Measurements from ENCODE around the gene SPEF2.
A peak's percentile ranks its signal among the peaks of the same experiment; 100 is the strongest.
"Not testable (repeated sequence)": the region's sequence is repeated elsewhere in the genome, so short reads cannot be mapped to it uniquely, and the experiment has no call there.

The SPEF2 gene

DNA sequence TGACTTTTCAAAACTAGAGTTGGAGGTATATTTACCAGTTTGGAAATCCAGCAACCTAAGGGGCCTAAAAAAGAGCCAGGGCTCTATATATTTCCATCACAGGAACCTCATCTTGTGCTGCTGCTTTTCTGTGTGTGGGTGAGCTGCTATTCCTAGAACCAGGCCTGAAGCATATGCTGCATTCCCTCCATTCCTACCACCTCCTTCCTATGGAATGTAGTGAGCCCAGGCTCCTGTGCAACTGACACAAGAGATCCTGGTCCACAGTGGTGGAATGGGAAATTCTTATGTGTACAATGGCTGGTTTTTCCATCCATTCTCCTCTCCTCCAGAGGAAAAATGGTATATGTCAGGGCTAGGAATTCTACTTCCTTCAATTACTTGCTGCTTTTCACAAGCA lies 39.1 kb downstream of the SPEF2 start:
- DNase-seq: no peak

- DNase-seq: no peak
Measured at GRCh38 chr5:35657877-35658276, 40.2 kb downstream of the SPEF2 start.

- no peak for DNase-seq
Measured at GRCh38 chr5:35659556-35659955, 41.9 kb downstream of the SPEF2 start.

GRCh38 chr5:35660451-35660850 lies 42.8 kb downstream of the SPEF2 start:
- DNase-seq: no peak

GRCh38 chr5:35664584-35664983 lies 46.9 kb downstream of the SPEF2 start:
- DNase-seq: no peak

- DNase-seq: peak; percentile 35
Measured at GRCh38 chr5:35665096-35665495, 47.4 kb downstream of the SPEF2 start.

DNA sequence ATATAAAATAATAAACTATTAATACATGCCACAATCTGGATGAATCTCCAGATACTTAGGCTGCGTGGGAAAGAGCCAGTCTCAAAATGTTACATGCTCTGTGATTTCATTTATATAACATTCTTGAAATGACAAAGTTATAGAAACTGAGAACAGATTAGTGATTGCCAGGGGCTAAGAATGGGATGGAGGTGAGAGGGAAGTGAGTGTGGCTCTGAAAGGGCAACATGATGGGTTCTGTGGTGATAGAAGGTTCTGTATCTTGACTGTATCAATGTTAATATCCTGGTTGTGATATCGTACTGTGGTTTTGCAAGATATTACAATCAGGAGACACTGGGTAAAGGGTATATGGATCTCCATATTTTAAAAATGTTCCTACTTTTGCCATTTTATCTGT lies 50.7 kb downstream of the SPEF2 start:
- DNase-seq: no peak

DNA sequence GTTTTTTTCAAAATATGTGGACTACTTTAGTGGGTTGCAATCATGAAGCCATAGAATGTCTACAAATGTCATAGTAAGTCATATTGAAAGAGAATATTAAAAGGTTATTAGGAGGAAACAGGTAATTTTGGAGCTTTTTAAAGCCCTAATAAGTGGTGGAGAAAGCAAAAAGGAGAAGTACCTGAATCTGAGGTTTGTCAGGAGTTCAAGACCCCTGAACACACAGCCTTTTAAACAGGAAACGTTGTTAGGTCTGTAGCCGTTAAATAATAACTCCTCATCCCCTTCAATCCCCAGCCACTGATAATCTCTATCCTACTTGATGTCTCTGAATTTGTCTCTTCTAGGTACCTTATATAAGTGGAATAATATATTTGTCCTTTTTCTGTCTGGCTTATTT lies 51.1 kb downstream of the SPEF2 start:
- no peak for DNase-seq

- DNase-seq: no peak
Measured at GRCh38 chr5:35671541-35672295, 54.1 kb downstream of the SPEF2 start.

DNA sequence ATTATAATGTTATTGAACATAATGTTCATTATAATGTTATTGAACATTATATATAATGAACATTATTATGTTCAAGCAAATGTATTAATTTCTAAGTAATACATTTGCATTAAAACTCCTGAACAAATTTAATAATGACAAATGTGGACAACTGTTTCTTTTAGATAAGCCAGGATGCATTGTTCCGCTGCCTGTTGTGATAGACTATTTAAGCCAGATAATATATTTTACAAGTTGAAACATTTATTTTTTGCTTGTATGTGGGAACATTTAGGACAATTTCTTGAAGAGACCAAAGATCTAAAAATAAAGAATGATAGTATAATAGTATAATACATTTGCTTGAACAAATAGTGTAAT lies 54.6 kb downstream of the SPEF2 start:
- not testable (repeated sequence) for DNase-seq

GRCh38 chr5:35672995-35673394 lies 55.3 kb downstream of the SPEF2 start:
- no peak for DNase-seq

GRCh38 chr5:35674049-35674448 lies 56.4 kb downstream of the SPEF2 start:
- no peak for DNase-seq

GRCh38 chr5:35675392-35675791 lies 57.7 kb downstream of the SPEF2 start:
- DNase-seq: no peak

DNA sequence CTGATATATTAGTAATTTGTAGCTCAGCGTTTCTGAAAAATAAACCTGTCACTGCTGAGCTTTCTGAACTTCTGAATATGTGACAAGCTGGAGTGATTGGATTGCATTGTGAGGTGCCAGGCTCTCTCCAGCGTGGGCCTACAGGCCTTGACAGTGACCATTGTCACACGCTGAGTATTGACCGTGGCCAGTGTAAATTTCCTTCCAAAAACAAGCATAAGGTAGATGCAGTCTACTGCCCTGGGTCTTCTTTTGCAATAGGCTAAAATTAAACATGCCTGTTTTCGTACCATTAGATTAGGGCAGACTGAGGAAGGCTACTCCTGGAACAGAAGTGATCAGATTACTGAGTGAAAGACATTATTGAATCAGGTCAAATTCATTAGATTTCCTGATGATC lies 60.2 kb downstream of the SPEF2 start:
- no peak for DNase-seq

DNA sequence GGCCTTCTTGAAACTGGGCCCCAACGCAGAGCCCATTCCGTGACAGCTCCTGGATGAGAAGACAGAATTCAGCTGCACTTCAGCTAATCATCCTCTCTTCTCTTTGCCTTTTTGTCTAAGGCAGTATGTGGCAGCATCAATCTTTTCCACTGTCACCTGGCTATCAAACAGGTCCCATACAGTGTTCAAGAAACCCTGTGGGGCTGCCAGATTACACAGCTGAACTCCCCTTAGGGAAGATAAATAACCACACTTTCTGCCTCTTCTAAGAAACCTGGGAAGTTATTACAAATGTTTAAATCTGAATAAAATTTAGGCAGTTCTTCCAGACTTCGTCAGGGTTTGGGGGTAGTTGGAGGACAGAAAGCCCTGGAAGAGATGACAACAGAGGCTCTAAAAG lies 61.0 kb downstream of the SPEF2 start:
- DNase-seq: no peak

DNA sequence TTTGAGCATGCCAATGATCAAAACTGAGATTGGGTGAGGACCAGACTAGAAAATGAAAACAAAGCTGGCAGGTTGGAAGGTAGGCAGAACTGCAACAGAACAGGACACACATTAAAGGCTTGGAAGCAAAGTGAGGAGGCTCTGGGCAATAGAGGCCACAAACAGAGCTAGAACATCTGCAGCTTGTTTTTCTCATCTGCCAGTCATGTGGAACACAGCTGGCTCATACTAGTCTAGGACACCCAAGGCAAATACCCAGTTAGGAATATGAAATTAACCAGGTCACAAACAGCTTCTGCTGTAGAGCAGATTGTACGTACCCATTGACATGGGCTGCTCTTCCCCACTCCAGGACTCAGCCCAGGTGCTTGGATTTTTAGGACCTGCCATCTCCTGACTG lies 61.7 kb downstream of the SPEF2 start:
- no peak for DNase-seq

- no peak for DNase-seq
Measured at GRCh38 chr5:35681911-35682310, 64.2 kb downstream of the SPEF2 start.

GRCh38 chr5:35683466-35683865 lies 65.8 kb downstream of the SPEF2 start:
- DNase-seq: no peak

- DNase-seq: no peak
Measured at GRCh38 chr5:35685161-35685560, 67.5 kb downstream of the SPEF2 start.

- no peak for DNase-seq
Measured at GRCh38 chr5:35687961-35688360, 70.3 kb downstream of the SPEF2 start.

DNA sequence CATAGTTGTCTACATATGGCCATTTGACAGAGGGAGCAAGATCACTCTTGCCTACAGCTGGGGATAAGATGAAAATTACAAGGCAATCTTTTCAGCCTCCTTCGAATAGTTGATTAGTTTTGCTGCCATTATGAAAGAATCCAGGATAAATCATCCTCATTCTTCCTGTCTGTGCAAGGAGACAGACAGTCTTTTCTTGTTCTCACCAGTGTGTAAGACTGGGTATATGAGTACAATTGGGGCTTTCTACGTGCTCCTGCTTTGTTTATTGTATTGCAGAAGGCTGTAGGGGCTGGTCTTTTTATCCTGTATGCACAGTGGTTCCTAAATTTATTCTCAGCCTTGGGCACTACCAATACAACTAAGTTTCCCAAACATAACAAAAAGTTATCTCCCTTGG lies 76.8 kb downstream of the SPEF2 start:
- DNase-seq: no peak

GRCh38 chr5:35698047-35698808 lies 80.6 kb downstream of the SPEF2 start:
- DNase-seq: peak; percentile 64

DNA sequence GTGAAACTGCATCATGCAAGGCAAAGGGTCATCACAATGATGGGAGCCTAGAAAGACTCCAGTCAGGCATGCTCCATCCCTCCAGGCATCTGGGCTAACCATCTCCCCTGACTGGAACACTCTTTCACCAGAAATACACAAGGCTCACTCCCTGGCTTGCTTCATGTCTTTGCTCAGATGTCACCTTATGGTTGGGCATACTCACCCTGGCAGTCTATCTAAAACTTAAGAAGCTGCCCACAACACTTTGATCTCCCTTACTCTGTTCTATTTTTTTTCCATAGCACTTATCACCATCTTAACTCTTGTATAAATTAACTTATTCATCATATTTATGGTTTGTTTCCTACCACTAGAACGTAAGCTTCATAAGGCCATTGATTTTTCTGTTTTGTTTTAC lies 90.0 kb downstream of the SPEF2 start:
- no peak for DNase-seq

DNA sequence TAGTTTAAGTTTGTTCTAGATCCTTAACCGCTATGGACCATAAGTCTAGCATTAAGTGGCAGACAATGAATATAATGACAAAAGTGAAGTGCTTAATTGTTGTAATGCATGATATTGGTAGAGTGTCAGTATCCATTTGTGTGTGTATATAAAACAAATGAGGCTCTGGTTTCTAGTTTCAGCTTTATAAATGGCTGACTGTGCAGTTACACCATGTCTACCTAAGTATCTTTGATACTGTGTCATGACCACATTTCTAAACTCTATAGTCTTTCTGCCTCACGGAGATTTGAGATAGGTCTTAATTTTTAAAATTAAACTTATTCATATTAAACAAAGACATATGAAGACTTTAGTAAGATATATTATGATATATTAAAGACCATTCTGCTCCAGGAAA lies 92.0 kb downstream of the SPEF2 start:
- no peak for DNase-seq

DNA sequence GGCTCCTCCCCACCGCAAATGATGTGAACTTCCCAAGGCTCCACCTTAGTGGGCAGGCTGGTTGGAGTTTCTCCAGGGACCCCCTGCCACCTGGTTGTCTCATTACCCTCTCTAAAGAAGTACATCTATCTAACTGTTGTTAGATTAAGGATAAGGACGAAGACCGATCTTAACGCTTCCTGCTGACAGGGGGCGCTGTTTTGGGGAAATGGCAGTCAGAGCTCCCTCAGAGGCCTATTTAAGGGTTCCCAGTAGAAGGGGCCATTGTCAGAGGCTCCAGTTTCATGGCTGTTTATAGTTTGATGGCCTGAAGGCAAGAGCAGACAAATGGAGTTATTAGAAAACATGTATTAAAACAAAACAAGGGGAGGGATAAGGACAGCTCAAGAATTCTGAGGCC lies 100.1 kb downstream of the SPEF2 start:
- no peak for DNase-seq

All from inflammatory macrophage treated with lipopolysaccharide for 4 hours (primary cell).